Measurements from ENCODE around the gene AMELX.

AMELX gene

DNA sequence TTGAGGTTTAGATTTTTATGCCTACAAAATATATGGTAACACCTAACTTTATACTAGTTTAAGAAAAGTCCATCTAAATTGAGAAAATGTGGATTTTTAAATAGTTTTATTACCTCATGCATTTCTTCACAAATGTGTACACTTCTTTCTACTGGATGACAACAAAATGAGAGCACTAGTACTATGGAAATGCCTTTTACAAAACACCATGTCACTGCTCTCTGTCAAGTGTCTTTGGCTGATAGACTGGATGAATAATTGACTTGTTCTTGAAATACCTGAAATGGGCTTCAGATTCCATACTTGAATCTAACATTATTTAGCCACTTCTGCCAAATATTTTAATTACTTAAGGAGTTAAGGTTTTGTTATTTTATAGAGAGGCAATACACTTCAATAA lies 49.5 kb downstream of the AMELX start:
- DNase-seq: no peak
- Histone ChIP-seq H3K27ac (no peak overlapping the region), H3K36me3 (no peaks in the 10 kb centered on the region), H3K27me3 (ENCODE audit: insufficient read depth, low read depth, severe bottlenecking) (peaks cover 14% of the 10 kb centered on the region), H3K4me3 (ENCODE audit: low read depth, low read length) (no peak overlapping the region), H3K9me3 (ENCODE audit: severe bottlenecking) (no peaks in the 10 kb centered on the region)
- TF ChIP-seq, protein P1, sequence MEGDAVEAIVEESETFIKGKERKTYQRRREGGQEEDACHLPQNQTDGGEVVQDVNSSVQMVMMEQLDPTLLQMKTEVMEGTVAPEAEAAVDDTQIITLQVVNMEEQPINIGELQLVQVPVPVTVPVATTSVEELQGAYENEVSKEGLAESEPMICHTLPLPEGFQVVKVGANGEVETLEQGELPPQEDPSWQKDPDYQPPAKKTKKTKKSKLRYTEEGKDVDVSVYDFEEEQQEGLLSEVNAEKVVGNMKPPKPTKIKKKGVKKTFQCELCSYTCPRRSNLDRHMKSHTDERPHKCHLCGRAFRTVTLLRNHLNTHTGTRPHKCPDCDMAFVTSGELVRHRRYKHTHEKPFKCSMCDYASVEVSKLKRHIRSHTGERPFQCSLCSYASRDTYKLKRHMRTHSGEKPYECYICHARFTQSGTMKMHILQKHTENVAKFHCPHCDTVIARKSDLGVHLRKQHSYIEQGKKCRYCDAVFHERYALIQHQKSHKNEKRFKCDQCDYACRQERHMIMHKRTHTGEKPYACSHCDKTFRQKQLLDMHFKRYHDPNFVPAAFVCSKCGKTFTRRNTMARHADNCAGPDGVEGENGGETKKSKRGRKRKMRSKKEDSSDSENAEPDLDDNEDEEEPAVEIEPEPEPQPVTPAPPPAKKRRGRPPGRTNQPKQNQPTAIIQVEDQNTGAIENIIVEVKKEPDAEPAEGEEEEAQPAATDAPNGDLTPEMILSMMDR (IDR thresholded peaks at IDR 0.05; ENCODE audit: low read depth, low read length): no peak

DNA sequence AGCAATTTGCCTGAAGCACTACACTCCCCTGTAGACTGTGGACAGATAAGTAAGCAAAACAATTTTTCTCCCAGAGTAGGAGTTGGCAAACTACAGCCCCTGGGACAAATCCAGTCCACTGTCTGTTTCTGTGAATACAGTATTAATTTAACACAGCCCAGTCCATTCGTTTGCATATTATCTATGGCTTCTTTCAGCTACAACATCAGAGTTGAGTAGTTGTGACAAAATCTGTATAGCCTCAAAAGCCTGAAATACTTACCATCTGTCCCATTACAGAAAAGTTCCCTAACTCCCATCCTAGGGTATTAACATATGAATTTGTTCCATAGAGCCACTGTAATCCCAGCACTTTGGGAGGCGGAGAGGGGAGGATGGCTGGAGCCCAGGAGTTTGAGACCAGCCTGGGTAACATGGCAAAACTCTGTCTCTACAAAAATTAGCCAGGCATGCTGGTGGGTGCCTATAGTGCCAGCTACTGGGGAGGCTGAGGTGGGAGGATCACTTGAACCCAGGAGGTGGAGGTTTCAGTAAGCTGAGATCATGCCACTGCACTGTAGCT lies 53.0 kb downstream of the AMELX start:
- no peak for DNase-seq
- H3K9me3 ChIP-seq (ENCODE audit: severe bottlenecking): no peaks in the 10 kb centered on the region
- H3K27me3 ChIP-seq (ENCODE audit: insufficient read depth, low read depth, severe bottlenecking): peaks cover 7% of the 10 kb centered on the region
- H3K36me3 ChIP-seq: no peaks in the 10 kb centered on the region
- H3K4me3 ChIP-seq (ENCODE audit: low read depth, low read length): no peak overlapping the region
- TF ChIP-seq, protein P1 (IDR thresholded peaks at IDR 0.05; ENCODE audit: low read depth, low read length): no peak
- H3K27ac ChIP-seq: no peak overlapping the region

DNA sequence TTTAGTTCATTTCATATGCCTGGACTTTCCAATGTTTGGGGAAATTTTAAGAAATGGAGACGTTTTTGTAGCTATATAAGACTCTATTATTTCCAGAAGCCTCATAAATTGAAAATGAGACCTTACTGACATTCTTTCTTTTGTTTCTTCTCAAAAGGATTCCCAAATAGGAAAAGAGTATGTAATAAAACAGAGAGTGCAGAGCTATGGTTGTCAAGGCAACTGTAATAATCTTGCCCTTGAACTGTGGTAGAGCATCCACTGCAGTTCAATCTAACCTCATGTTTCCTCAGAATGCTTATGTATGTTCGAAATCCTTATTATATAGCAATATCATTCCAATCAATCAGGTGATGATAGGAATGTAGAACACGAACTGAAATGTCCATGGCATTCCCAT lies 54.1 kb downstream of the AMELX start:
- Histone ChIP-seq H3K27me3 (ENCODE audit: insufficient read depth, low read depth, severe bottlenecking) (peaks cover 9% of the 10 kb centered on the region), H3K36me3 (no peaks in the 10 kb centered on the region), H3K9me3 (ENCODE audit: severe bottlenecking) (no peaks in the 10 kb centered on the region), H3K4me3 (ENCODE audit: low read depth, low read length) (no peak overlapping the region), H3K27ac (no peak overlapping the region)
- TF ChIP-seq, protein P1 (IDR thresholded peaks at IDR 0.05; ENCODE audit: low read depth, low read length): no peak
- no peak for DNase-seq

DNA sequence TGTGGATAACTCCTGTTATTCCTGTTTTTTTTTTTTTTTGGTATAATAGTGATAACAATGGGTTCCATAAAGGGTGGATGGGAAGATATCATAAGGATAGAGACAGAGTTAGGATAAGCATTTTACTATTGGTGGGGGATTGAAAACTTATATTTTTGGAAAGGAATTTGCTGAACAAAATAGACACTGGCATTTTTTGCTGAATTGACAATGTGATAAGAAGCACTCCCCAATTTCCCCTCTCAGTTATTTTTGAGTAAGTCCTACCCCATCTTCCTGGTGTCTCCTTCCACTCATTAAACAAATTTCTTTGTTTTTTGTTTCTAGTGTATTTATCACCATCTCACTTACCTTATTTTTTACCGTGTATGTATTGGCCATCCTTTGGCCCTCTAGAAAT lies 55.8 kb downstream of the AMELX start:
- Histone ChIP-seq H3K36me3 (no peaks in the 10 kb centered on the region), H3K9me3 (ENCODE audit: severe bottlenecking) (no peaks in the 10 kb centered on the region), H3K4me3 (ENCODE audit: low read depth, low read length) (no peak overlapping the region), H3K27ac (no peak overlapping the region), H3K27me3 (ENCODE audit: insufficient read depth, low read depth, severe bottlenecking) (peaks cover 13% of the 10 kb centered on the region)
- TF ChIP-seq, protein P1 (IDR thresholded peaks at IDR 0.05; ENCODE audit: low read depth, low read length): no peak
- DNase-seq: no peak

DNA sequence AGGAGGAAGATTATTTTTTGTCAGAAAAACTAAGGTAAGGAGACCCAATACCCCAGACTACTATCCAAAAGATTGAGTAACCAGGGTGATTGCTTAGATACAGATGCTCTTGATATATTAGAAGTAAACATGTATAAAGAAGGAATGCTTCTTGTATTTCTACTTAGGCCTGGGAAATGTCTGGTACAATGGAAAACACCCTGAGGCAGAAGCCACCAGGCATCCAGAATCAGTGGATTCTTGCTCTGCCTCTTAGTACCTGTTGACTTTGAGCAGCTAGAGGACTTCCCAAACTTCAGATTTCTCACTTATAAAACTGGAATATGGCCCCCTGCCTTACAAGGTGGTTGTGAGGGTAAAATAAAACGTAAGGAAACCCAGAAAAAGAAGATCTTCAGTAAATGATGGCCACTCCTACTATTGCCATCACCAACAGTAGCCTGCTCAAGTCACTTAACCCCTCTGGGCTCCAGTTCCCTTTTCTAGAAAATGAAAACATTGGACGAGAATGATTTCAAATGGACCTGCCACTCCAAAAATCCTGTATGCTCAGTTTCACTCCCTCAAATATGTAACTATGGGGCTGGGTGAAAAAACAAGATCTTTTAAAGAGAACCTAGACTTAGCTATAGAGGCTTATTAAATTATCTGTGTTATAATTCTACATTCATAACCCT lies 56.6 kb downstream of the AMELX start:
- no peaks in the 10 kb centered on the region for H3K9me3 ChIP-seq (ENCODE audit: severe bottlenecking)
- no peak for DNase-seq
- peaks cover 13% of the 10 kb centered on the region for H3K27me3 ChIP-seq (ENCODE audit: insufficient read depth, low read depth, severe bottlenecking)
- no peak overlapping the region for H3K4me3 ChIP-seq (ENCODE audit: low read depth, low read length)
- no peaks in the 10 kb centered on the region for H3K36me3 ChIP-seq
- TF ChIP-seq, protein P1 (IDR thresholded peaks at IDR 0.05; ENCODE audit: low read depth, low read length): no peak
- no peak overlapping the region for H3K27ac ChIP-seq

All from WERI-Rb-1 (cell line).